ENCODE data around the gene GSC.
"Not testable (repeated sequence)": the region's sequence is repeated elsewhere in the genome, so short reads cannot be mapped to it uniquely, and the experiment has no call there.

The GSC gene

GRCh38 chr14:94769391-94770250, at the start of gene GSC:
TSS of gene GSC (minus strand) at chr14:94770113. CDS start at chr14:94770015, 98 bp downstream.
- H3K4me3 ChIP-seq (ENCODE audit: low read depth in 1 of 2, low read length in 1 of 2), result peak within 1 kb of the TSS in 1 of 2 experiments; percentile 47
- H3K9me3 ChIP-seq, result no peaks in the 10 kb centered on the region
- H3K27me3 ChIP-seq, result peaks cover 100% of the 10 kb centered on the region
- no peak within 1 kb of the TSS for H3K27ac ChIP-seq
- H3K36me3 ChIP-seq, result no peaks in the 10 kb centered on the region
- peaks cover 11 to 23% of the 10 kb centered on the region in 2 experiments for H3K4me1 ChIP-seq (ENCODE audit: control insufficient read depth in 1 of 2, insufficient read depth in 1 of 2, low read depth in 1 of 2, low read length in 1 of 2)
- no peak for TF ChIP-seq CTCF (IDR thresholded peaks at IDR 0.05)

GRCh38 chr14:94819531-94819930, 49.6 kb upstream of the GSC start:
- no peak for TF ChIP-seq CTCF (IDR thresholded peaks at IDR 0.05)
- Histone ChIP-seq H3K27ac (no peak overlapping the region), H3K36me3 (no peaks in the 10 kb centered on the region), H3K4me1 (ENCODE audit: control insufficient read depth in 1 of 2, insufficient read depth in 1 of 2, low read depth in 1 of 2, low read length in 1 of 2) (no peaks in the 10 kb centered on the region), H3K9me3 (no peaks in the 10 kb centered on the region), H3K27me3 (no peaks in the 10 kb centered on the region), H3K4me3 (ENCODE audit: low read depth in 1 of 2, low read length in 1 of 2) (no peak overlapping the region)

- H3K36me3 ChIP-seq, result no peaks in the 10 kb centered on the region
- no peaks in the 10 kb centered on the region for H3K9me3 ChIP-seq
- no peak for TF ChIP-seq CTCF (IDR thresholded peaks at IDR 0.05)
- H3K4me3 ChIP-seq (ENCODE audit: low read depth in 1 of 2, low read length in 1 of 2), result no peak overlapping the region
- H3K27me3 ChIP-seq, result no peaks in the 10 kb centered on the region
- H3K4me1 ChIP-seq (ENCODE audit: control insufficient read depth in 1 of 2, insufficient read depth in 1 of 2, low read depth in 1 of 2, low read length in 1 of 2), result no peaks in the 10 kb centered on the region
- H3K27ac ChIP-seq, result no peak overlapping the region
These were observed 46.2 kb upstream of the GSC start for GRCh38 chr14:94816113-94816512.

- peaks cover 39% of the 10 kb centered on the region for H3K27me3 ChIP-seq
- no peak for TF ChIP-seq CTCF (IDR thresholded peaks at IDR 0.05)
- no peak overlapping the region for H3K4me3 ChIP-seq (ENCODE audit: low read depth in 1 of 2, low read length in 1 of 2)
- no peaks in the 10 kb centered on the region for H3K36me3 ChIP-seq
- no peaks in the 10 kb centered on the region for H3K4me1 ChIP-seq (ENCODE audit: control insufficient read depth in 1 of 2, insufficient read depth in 1 of 2, low read depth in 1 of 2, low read length in 1 of 2)
- H3K27ac ChIP-seq, result no peak overlapping the region
- no peaks in the 10 kb centered on the region for H3K9me3 ChIP-seq
These were observed 35.9 kb upstream of the GSC start for GRCh38 chr14:94805680-94806288.

GRCh38 chr14:94801225-94801624, 31.3 kb upstream of the GSC start:
- no peak for TF ChIP-seq CTCF (IDR thresholded peaks at IDR 0.05)
- no peaks in the 10 kb centered on the region for H3K36me3 ChIP-seq

GRCh38 chr14:94800764-94801163, 30.9 kb upstream of the GSC start:
- H3K4me3 ChIP-seq (ENCODE audit: low read depth in 1 of 2, low read length in 1 of 2); H3K4me1 ChIP-seq (ENCODE audit: control insufficient read depth in 1 of 2, insufficient read depth in 1 of 2, low read depth in 1 of 2, low read length in 1 of 2); H3K9me3 ChIP-seq; H3K36me3 ChIP-seq; H3K27ac ChIP-seq: not testable (repeated sequence)
- H3K27me3 ChIP-seq, result peaks cover 30% of the 10 kb centered on the region

More at GRCh38 chr14:94801225-94801624, 31.3 kb upstream of the GSC start:
- Histone ChIP-seq H3K4me3 (ENCODE audit: low read depth in 1 of 2, low read length in 1 of 2) (no peak overlapping the region), H3K27ac (no peak overlapping the region), H3K4me1 (ENCODE audit: control insufficient read depth in 1 of 2, insufficient read depth in 1 of 2, low read depth in 1 of 2, low read length in 1 of 2) (no peaks in the 10 kb centered on the region), H3K27me3 (peaks cover 33% of the 10 kb centered on the region), H3K9me3 (no peaks in the 10 kb centered on the region)
